Kidney (tissue), 14 donors: ENCODE data around the gene TPM4. TPM values are rescaled to one million over a fixed set of nuclear protein-coding genes. Genes with fewer than 3 reads are reported as not detected.

Experiments
- DNase-seq, 5 donors: peaks; one replicate each; pipeline ENCODE4 v3.0.0-alpha.2; 2013 to 2020
- FAIRE-seq: peaks from 2 replicates; lab custom pipeline; 2012; peaks lifted over from hg19 to GRCh38; lab: Jason Lieb, UNC
- H3K27ac ChIP-seq, 2 donors: one replicate each; pipeline ENCODE4 v1.7.0; 2013; ENCODE audit warnings: low read depth in 2 of 2, low read length in 2 of 2, inconsistent platforms in 1 of 2
- H3K27me3 ChIP-seq: one replicate; pipeline ENCODE4 v1.7.1; 2013; ENCODE audit warnings: low read length, inconsistent platforms; ENCODE audit not compliant: control insufficient read depth, insufficient read depth
- H3K36me3 ChIP-seq, 3 donors: one replicate each; pipeline versions ENCODE4 v1.7.0 to v1.7.1; 2013; ENCODE audit warnings: low read length in 3 of 3, control low read depth in 1 of 3, inconsistent platforms in 1 of 3; ENCODE audit not compliant: insufficient read depth in 3 of 3, control insufficient read depth in 2 of 3
- H3K4me1 ChIP-seq, 3 donors: one replicate each; pipeline versions ENCODE4 v1.7.0 to v1.7.1; 2013; ENCODE audit warnings: low read length in 3 of 3, inconsistent platforms in 1 of 3, low read depth in 1 of 3; ENCODE audit not compliant: control insufficient read depth in 2 of 3, insufficient read depth in 2 of 3
- H3K4me3 ChIP-seq, 3 donors: one replicate each; pipeline versions ENCODE4 v1.7.0 to v1.8.1; 2013; ENCODE audit warnings: low read length in 3 of 3, control low read depth in 1 of 3, inconsistent platforms in 1 of 3
- H3K9ac ChIP-seq, 3 donors: one replicate each; pipeline versions ENCODE4 v1.7.0 to v1.7.1; 2013; ENCODE audit warnings: low read length in 3 of 3, control low read depth in 1 of 3, inconsistent platforms in 1 of 3
- H3K9me3 ChIP-seq, 3 donors: one replicate each; pipeline versions ENCODE4 v1.7.0 to v1.7.1; 2013; ENCODE audit warnings: low read length in 3 of 3, control low read depth in 1 of 3, inconsistent platforms in 1 of 3; ENCODE audit not compliant: control insufficient read depth in 2 of 3, insufficient read depth in 1 of 3
- CTCF ChIP-seq: IDR thresholded peaks from 3 replicates; pipeline ENCODE4 v1.5.1; 2012; ENCODE audit warnings: mild to moderate bottlenecking, moderate library complexity, borderline replicate concordance; ENCODE audit not compliant: insufficient read depth; ENCODE audit errors: extremely low read depth
- intact Hi-C: fragments of 100-400 bp; cut with DNase I; formaldehyde crosslinking; loops from one replicate; pipeline ENCODE4 v1.11.1; 2022
- polyA plus RNA-seq: library from polyadenylated mRNA; stranded (reverse); fragments of 350-450 nt; fragmentation: Illumina TruSeq; extraction: RNeasy Lipid Tissue Mini Kit (QIAGEN cat#74804); gene quantifications from one replicate; pipeline ENCODE4 v1.2.3, GENCODE V29; 2014; ENCODE audit warnings: low read depth, low replicate concordance; ENCODE audit not compliant: insufficient read depth
- total RNA-seq: library from RNA; stranded (reverse); fragmentation: NEBNext Ultra II Directional; extraction: Animal tissue kit (Norgen Biotek cat#: 25700); gene quantifications from one replicate; pipeline ENCODE4 v1.2.1, GENCODE V29; 2021
- donor health status: control.
- donor health status: control.
- donor health status: control.
- donor health status: control.
- donor health status: control.
- donor health status: DM: yes; HTN: yes; CAD: no.
- donor health status: Normal renal cell carcinoma (clear cell type).

The TPM4 gene
- total and polyA plus RNA-seq, 2 donors from 2014 or later = 132 to 273 TPM

GRCh38 chr19:16089010-16089846, 12.9 kb downstream of the TPM4 start:
- no peak for TF ChIP-seq CTCF
- Histone ChIP-seq H3K9me3 (no peaks in the 10 kb centered on the region), H3K4me1 (peaks cover 0 to 10% (median 8%) of the 10 kb centered on the region in 3 donors), H3K27ac (no peak overlapping the region), H3K9ac (no peak overlapping the region), H3K36me3 (peaks cover 16 to 25% (median 21%) of the 10 kb centered on the region in 3 donors), H3K27me3 (no peaks in the 10 kb centered on the region), H3K4me3 (no peak overlapping the region)
- intact Hi-C loops = no loop called here
- FAIRE-seq (no peak), DNase-seq (peak in 4 of 5 donors; percentile 34 to 80 (median 62))

- H3K36me3 ChIP-seq = peaks cover 14 to 23% (median 15%) of the 10 kb centered on the region in 3 donors
- no peak for TF ChIP-seq CTCF
These were observed 15.5 kb downstream of the TPM4 start for GRCh38 chr19:16091546-16092475.

GRCh38 chr19:16094360-16095070, 18.2 kb downstream of the TPM4 start:
- DNase-seq = peak in 1 of 5 donors; percentile 55

More at GRCh38 chr19:16091546-16092475, 15.5 kb downstream of the TPM4 start:
- DNase-seq (peak in 1 of 5 donors; percentile 15), FAIRE-seq (no peak)
- Histone ChIP-seq H3K4me1 (peaks cover 0 to 10% (median 8%) of the 10 kb centered on the region in 3 donors), H3K27ac (no peak overlapping the region), H3K27me3 (no peaks in the 10 kb centered on the region), H3K9me3 (no peaks in the 10 kb centered on the region), H3K4me3 (no peak overlapping the region), H3K9ac (no peak overlapping the region)
- intact Hi-C loops = no loop called here

More at GRCh38 chr19:16094360-16095070, 18.2 kb downstream of the TPM4 start:
- Histone ChIP-seq H3K4me1 (peaks cover 0 to under 1% (median 0%) of the 10 kb centered on the region in 3 donors), H3K9ac (no peak overlapping the region), H3K27me3 (no peaks in the 10 kb centered on the region), H3K9me3 (no peaks in the 10 kb centered on the region), H3K27ac (no peak overlapping the region), H3K4me3 (no peak overlapping the region), H3K36me3 (peaks cover 13 to 20% (median 14%) of the 10 kb centered on the region in 3 donors)
- intact Hi-C loops = no loop called here
- no peak for TF ChIP-seq CTCF
- no peak for FAIRE-seq
